Measurements from ENCODE around the gene IFI30.

The IFI30 gene

GRCh38 chr19:18225702-18226468 lies 52.3 kb downstream of the IFI30 start, which contains the start of gene PDE4C:
PDE4C (minus strand) TSS chr19:18226438; CDS start chr19:18226415, 23 bp downstream.
- no peak for TF ChIP-seq CTCF (IDR thresholded peaks at IDR 0.05; ENCODE audit: low read depth, low read length)
- H3K4me1 ChIP-seq: peaks cover 3% of the 10 kb centered on the region; the same call in 1 of the 2 replicates
- no peaks in the 10 kb centered on the region for H3K9me3 ChIP-seq
- peaks cover 16% of the 10 kb centered on the region for H3K27me3 ChIP-seq
- H3K36me3 ChIP-seq: no peaks in the 10 kb centered on the region
- peak; percentile 63 for DNase-seq
- H3K4me3 ChIP-seq (ENCODE audit: low read depth, low read length): peak within 1 kb of the TSS; percentile 43

- Histone ChIP-seq H3K4me3 (ENCODE audit: low read depth, low read length) (no peak overlapping the region), H3K27me3 (peaks cover 16% of the 10 kb centered on the region), H3K36me3 (no peaks in the 10 kb centered on the region), H3K9me3 (no peaks in the 10 kb centered on the region), H3K4me1 (peaks cover 5% of the 10 kb centered on the region)
- DNase-seq: no peak
- TF ChIP-seq CTCF (IDR thresholded peaks at IDR 0.05; ENCODE audit: low read depth, low read length): no peak
Observed at GRCh38 chr19:18226956-18227780, 53.6 kb downstream of the IFI30 start.
